ENCODE measurements around the gene SH2D1A. TPM values are rescaled to one million over a fixed set of nuclear protein-coding genes. Genes with fewer than 3 reads are reported as not detected.
"Not testable (repeated sequence)": the region's sequence is repeated elsewhere in the genome, so short reads cannot be mapped to it uniquely, and the experiment has no call there.

Gene SH2D1A
- total RNA-seq = 0.70 TPM

DNA sequence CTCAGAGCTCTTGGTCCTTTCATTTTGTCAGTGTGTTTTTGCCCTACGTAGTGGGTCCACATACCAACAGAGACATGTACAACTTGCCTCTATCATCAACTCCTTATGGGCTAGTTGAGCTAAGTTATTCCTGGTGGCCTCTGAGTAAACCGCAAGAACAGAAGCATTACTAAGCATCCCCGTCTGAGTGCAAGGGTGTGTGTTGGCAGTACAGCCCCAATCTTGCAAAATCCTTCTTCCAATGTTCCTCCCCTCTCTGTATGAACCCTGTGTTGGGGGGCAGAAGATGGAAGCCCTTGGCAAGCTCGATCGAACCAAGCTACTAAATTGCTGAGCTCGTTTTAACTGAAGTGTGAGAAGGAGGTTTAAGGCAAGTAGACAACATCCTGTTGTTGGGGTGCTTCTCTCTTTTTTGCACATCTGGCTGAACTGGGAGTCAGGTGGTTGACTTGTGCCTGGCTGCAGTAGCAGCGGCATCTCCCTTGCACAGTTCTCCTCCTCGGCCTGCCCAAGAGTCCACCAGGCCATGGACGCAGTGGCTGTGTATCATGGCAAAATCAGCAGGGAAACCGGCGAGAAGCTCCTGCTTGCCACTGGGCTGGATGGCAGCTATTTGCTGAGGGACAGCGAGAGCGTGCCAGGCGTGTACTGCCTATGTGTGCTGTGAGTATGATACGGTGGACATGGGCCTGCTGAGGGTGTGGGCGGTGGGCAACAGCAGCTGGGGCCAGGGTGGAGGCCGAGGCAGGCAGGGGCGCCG lies at the start of gene SH2D1A:
Gene SH2D1A, plus strand, starts transcription at position 447 of the 760 bp plus-strand sequence. Its CDS starts 80 bp downstream, at position 527.
- no peak for ATAC-seq
- DNase-seq (ENCODE audit: low spot score) = no peak

DNA sequence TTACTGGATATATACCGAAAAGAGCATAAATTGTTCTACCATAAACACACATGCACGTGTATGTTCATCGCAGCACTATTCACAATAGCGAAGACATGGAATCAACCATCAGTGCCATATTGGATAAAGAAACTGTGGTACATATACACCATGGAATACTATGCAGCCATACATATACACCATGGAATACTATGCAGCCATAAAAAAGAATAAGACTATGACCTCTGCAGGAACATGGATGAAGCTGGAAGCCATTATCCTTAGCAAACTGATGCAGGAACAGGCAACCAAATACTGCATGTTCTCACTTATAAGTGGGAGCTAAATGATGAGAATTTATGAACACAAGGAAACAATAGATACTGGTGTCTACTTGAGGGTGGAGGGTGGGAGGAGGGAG lies 47.0 kb upstream of the SH2D1A start:
- DNase-seq (ENCODE audit: low spot score); ATAC-seq: not testable (repeated sequence)

GRCh38 chrX:124300405-124300804 lies 46.0 kb upstream of the SH2D1A start:
- no peak for DNase-seq (ENCODE audit: low spot score)
- ATAC-seq = no peak

DNA sequence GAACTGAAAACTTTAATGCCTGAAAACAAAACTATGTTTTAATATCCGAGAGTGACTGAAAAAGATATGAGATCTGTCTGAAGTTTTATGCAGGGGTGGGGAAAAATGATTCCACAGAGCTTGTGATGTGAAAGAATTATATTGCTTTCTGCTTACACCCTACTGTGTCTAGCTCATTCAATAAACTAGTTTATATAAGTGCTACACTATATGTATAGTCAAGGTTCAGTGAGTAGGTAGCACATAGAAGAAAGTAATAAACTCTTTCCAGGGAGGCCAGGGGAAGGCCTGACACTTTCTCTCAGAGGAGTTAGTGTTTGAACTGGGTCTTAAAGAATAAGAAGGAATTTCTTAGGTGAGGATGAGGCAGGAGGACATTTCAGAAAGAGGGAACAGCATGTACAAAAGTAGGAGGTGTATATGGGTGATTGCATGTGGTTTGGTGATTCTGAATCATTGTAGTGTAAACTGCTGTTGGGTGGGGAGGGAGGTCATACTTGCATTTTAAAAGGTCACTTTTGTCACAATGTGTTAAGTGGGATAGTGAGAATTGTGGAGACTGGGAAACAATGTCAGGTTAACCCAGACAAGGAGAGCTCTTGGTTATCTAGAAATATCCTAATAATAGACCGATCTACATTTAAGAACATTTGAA lies 39.0 kb upstream of the SH2D1A start:
- DNase-seq (ENCODE audit: low spot score) = no peak
- ATAC-seq = no peak

DNA sequence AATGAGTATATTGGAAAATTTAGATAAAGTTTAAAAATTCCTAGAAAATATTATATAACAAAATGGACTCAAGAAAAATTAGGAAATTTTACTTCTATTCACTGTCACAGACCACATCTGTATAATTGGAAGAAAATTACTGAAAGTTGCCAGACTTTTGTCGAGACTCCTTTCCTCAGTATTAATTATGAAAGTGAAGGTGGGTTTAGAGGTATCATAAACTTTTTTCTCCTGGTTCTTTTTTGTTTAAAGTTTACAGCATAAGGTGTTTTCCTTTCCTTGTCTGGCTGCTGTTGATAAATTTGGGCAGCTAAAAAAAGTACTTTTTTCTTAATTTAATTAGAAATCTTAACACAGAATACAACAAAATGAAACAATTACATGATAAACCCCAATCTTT lies 20.6 kb upstream of the SH2D1A start:
- ATAC-seq (no peak), DNase-seq (ENCODE audit: low spot score) (no peak)

- no peak for ATAC-seq
Observed at GRCh38 chrX:124328765-124329164, 17.6 kb upstream of the SH2D1A start.

DNA sequence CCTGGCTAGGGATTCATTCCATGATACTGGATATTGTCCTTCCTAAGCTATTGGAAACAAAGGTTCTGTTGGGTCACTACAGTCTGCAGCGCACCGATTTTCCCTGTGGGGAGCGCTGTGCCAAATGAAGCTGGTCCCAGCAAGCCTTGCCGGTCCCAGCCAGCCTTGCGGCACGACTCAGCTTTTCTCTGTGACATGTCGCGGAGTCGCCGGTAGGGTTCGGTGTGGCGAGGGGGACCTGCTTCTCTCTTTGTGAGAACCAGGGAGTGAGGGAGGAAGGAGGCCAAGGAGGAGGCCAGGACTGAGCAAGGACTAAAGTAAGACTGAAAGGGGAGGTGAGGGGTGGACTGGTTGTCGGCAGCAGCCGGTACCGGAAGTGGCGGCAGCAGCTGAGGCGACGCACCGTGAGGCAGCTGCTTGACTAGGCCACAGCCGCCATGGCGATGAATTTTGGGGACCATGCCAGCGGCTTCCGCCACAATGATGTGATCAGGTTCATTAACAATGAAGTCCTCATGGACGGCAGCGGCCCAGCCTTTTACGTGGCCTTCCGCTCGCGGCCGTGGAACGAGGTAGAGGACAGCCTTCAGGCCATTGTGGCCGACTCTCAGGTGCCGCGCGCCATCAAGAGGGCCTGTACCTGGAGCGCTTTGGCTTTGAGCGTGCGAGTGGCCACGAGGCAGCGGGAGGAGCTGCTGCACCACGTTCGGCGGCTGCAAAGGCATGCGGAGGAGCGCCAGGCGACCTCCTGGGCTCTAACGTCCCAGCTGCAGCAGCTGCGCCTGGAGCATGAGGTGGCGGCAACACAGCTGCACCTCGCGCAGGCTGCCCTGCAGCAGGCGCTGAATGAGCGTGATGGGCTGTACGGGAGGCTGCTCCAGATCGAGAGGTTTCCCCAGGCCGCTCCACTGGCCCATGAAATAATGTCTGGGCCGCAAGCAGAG lies 13.6 kb upstream of the SH2D1A start, which contains the start of gene TEX13D:
Gene TEX13D, plus strand, starts transcription at position 180 of the 944 bp plus-strand sequence. Its CDS starts 258 bp downstream, at position 438.
- ATAC-seq (no peak), DNase-seq (ENCODE audit: low spot score) (no peak)

More at GRCh38 chrX:124328765-124329164, 17.6 kb upstream of the SH2D1A start:
- no peak for DNase-seq (ENCODE audit: low spot score)

DNA sequence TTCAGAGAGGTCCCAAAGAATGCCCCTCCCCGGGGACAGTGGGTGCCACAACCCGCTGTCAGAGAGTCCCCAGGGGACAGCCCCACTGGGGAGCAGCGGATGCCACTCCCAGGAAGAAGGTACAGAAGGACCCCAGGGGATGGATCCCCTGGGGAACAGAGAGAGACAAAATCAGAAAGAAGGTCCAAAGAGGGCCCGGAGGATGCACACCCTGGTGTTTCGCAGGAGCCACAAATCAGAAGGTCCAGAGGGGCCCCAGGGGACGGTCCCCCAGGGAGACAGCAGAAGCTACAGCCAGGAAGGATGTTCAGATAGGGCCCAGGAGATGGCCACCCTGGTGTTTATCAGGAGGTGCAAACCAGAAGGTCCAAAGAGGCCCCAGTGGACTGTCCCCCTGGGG lies 12.5 kb upstream of the SH2D1A start:
- DNase-seq (ENCODE audit: low spot score) (no peak), ATAC-seq (no peak)

- not testable (repeated sequence) for ATAC-seq; DNase-seq (ENCODE audit: low spot score)
Observed at GRCh38 chrX:124334555-124334954, 11.8 kb upstream of the SH2D1A start.

- ATAC-seq = no peak
- DNase-seq (ENCODE audit: low spot score) = no peak
Observed at GRCh38 chrX:124335598-124335997, 10.8 kb upstream of the SH2D1A start.

GRCh38 chrX:124337916-124338315 lies 8.4 kb upstream of the SH2D1A start:
- no peak for DNase-seq (ENCODE audit: low spot score)
- no peak for ATAC-seq

DNA sequence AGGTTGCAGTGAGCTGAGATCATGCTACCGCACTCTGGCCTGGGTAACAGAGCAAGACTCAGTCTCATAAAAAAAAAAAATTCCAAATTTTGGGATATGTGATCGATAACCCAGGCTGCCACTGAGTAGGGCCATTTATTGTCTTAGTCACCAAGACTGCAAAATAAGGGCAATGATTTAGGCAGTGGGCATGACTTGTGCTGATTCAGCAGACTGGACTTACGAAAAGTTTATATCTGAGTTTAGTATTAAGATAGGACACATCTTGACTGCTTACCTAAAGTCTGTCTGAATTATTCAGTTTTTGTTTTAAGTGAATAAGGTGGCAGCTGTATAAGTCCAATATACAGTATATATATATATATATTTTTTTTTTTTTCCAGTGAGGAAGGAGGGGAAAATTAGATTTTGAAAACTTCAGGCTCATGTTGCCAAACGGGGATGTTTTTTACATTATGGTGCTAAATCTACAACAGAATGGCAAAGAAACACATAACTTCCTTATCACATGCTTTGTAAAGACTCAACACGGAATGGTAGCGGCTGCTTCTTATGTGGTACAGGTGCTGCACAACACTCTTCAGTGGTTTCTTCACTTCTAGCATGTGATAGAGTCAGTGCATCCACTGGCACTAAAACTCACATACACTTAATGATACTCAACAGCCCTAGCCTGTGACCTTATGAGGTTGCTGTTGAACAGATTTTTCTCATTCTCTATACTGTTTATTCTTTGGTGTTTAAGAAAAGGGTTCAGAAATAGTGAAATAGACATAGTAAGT lies 7.4 kb upstream of the SH2D1A start:
- DNase-seq (ENCODE audit: low spot score) = no peak
- ATAC-seq = no peak

DNA sequence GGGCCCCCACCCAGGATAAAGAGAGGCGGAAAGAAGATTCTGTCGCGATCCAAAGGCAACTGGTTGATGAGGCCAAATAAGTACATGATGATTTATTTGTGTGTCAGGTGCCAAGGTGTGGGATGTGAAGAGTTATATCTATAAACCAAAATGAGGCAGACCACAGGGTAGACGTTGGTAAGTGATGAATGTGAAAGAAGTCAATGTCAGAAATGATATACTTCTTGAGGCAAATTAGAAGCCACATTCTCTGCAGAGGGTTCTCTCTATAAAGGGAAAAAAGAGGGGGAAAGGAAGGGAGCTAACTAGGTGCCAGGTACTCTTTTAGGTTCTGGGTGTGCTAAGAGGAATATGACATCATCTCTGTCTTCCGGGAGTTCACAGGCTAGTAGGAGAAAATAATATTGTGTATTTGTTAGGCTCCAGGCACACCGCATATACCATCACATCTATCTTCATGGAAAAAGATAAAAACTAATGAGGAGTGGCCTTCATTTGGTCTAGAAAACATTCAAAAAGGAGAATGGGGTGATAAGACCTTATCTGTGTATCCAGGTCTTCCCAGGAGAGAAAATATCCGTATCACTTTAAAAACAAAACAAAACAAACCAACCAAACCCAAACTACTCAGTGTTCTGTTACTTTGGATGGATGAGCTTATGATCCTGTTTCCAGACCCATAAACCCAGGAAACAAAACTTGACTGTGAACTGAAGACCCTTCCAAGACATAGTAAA lies 4.8 kb upstream of the SH2D1A start:
- DNase-seq (ENCODE audit: low spot score) = no peak

GRCh38 chrX:124342174-124342867 lies 4.0 kb upstream of the SH2D1A start:
- DNase-seq (ENCODE audit: low spot score) (no peak), ATAC-seq (no peak)

More for the DNA sequence above, 4.8 kb upstream of the SH2D1A start:
- ATAC-seq = no peak

DNA sequence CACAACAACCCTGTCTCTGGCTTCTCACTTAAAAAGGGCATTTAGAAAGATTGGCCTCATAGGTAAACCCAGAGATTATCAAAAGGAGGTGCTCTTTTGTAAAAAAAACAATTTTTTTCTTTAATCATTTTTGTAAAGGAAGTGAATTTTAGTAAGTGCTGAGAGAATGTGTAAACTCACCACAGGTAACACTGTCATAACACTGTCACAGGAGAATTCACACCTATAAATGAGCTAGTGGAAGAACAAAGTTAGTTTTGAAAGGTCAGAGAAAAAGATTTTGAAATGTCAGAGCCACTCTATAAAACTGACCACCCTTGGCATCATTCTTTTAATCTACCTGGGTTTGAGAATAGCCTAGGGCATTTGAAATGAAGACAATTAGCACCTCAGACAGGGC lies 3.3 kb upstream of the SH2D1A start:
- ATAC-seq (no peak), DNase-seq (ENCODE audit: low spot score) (no peak)

DNA sequence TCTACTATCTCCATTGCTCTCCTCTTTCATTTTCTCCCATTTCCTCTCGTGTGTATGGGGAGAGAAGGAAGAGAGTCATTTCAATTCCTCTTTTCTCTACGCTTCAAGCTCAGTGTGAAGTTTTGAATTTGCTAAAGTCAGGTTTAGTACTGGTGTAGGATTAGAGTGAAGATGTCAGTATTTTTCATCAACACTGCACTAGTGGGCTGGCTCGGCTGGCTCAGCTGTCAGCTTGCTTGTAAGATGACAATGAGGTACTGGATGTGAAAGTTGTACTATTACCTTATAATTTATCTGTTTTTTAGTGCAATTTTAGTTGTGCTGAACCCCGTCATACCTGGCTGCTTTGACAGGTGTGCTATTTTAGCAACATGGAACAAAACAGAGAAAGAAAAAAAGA lies 2.1 kb upstream of the SH2D1A start:
- ATAC-seq = no peak
- no peak for DNase-seq (ENCODE audit: low spot score)

DNA sequence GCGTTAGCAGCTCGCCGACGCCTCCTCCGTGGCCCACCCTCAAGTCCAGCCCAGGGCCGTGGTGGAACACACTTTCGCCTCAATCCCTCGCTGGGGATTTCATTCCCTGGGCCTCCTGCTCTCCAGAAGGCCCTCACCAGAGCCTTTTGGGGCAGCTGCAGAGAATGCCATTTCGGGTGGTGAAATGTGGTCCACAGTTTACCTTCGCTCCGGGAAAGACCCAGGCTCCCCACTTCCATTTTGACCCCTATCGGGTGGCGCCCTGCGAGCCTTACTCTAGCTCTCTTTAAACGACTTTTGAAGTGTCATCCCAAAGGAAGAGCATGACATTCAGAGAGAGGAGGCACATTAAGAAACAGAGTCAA lies 496 bp downstream of the SH2D1A start:
- no peak for DNase-seq (ENCODE audit: low spot score)
- no peak for ATAC-seq

DNA sequence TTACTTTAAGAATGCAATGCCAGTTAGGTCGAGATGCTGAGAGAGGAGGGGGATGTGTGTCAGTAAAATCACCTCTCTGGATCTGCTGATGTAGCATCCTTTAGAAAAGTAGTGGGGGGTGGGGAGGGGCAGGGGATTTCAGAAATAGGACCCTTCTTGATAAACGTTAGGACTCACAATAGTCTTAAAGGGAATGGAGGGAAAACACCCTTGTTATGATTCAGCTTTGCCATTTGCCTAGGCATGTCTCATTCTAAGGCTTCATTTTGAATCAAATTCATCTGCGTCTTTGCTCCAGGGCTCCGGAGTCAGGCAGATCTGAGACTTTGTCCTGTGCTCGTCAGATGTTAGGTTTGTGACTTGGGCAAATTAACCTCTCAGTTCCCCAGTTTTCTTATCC lies 879 bp downstream of the SH2D1A start:
- no peak for ATAC-seq
- DNase-seq (ENCODE audit: low spot score) = no peak

GRCh38 chrX:124348182-124348581 lies 1.8 kb downstream of the SH2D1A start:
- DNase-seq (ENCODE audit: low spot score) (no peak), ATAC-seq (no peak)

All from left lobe of liver (tissue), 2 donors.